ENCODE results near the gene MTCL3.

The MTCL3 gene

DNA sequence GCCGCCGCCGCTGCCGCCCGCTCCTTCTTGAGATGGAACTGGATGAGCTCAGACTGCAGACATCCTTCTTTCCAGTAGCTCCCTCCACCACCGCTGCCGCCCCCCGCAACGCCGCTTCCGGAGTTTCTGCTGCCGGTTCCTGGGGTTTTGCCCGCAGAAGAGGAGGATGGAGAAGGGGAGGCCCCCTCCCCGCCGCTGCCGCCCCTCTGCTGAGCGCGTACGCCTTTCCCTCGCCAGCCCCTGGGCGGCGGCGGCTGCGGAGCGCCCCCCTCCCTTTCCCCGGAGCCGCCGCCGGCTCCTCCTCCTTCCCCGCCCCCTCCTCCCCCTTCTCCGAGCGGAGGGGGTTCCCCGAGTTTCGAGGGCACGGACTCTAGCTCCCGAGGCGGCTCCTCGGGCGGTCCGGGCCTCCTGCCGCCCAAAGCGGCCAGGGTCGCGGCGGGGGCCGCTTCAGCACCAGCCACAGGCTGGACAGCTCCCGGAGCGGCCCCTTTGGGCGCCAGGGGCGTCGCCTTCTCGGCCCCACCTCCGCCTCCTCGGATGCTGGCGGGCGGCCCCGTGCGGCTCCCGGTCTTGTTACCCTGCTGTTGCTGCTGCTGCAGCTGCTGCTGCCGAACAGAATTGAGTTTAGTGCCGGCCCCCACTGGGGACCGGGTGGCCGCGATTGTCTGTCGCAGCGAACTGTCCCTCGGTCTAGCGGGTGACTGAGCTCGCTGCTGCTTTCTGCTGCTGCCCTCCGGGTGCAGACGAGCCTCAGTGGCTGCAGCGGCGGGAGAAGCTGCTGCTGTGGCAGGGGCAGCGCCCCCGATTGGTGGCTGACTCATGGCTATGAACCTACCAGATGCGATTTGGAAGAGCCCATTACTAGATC lies 3.1 kb downstream of the MTCL3 start:
- DNase-seq = peak; percentile 55 to 75 (median 64)
- H3K27me3 ChIP-seq = peaks cover 0 to 80% (median 60%) of the 10 kb centered on the region in 9 donors
- 0 to 4% (median 1%) methylated on average over 23 to 76 of the region's 76 CpGs for WGBS, 4 donors
- no peaks in the 10 kb centered on the region for H3K9me3 ChIP-seq
- peaks cover 0 to 37% (median 15%) of the 10 kb centered on the region in 12 donors for H3K4me1 ChIP-seq
- TF ChIP-seq, protein P1, sequence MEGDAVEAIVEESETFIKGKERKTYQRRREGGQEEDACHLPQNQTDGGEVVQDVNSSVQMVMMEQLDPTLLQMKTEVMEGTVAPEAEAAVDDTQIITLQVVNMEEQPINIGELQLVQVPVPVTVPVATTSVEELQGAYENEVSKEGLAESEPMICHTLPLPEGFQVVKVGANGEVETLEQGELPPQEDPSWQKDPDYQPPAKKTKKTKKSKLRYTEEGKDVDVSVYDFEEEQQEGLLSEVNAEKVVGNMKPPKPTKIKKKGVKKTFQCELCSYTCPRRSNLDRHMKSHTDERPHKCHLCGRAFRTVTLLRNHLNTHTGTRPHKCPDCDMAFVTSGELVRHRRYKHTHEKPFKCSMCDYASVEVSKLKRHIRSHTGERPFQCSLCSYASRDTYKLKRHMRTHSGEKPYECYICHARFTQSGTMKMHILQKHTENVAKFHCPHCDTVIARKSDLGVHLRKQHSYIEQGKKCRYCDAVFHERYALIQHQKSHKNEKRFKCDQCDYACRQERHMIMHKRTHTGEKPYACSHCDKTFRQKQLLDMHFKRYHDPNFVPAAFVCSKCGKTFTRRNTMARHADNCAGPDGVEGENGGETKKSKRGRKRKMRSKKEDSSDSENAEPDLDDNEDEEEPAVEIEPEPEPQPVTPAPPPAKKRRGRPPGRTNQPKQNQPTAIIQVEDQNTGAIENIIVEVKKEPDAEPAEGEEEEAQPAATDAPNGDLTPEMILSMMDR (IDR thresholded peaks at IDR 0.05) = no peak
- no peak for TF ChIP-seq POLR2A (IDR thresholded peaks at IDR 0.05)
- H3K4me3 ChIP-seq = peak overlapping the region; percentile 44 to 70 (median 60)
- H3K27ac ChIP-seq = peak overlapping the region in 2 of 12 donors; percentile 23 to 56
- peak; percentile 64 to 94 (median 85) for ATAC-seq
- intact Hi-C loops (cut with DNase I) = no loop called here
- peaks cover 0 to 5% (median 0%) of the 10 kb centered on the region in 9 donors for H3K36me3 ChIP-seq

DNA sequence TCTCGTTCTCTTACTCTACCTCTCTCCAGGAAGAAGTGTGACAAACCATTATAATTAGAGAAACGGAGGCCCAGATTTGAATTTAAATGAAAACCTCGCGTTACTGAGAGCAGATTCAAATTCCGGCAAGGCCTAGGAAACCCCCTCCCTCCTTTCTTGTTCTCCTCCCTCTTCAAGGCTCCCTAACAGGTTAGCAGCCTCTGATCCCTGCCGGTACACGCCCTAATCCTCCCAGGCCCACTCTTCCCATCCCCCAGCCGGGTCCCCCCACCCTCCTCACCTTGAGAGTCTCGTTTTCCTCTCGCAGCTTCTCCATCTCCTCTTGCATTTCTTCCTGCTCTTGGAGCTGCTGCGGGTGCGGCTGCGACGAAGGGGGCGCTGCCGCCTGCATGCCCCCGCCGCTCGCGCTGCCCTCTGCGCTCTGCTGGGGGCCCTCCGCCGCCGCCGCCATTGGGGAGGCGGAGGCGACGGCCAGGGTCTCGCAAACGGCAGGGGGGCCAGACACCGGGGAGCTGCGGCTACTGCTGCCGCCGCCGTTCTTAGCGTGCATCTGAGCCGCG lies 3.8 kb downstream of the MTCL3 start:
- Histone ChIP-seq H3K27ac (peak overlapping the region in 2 of 12 donors; percentile 23 to 56), H3K27me3 (peaks cover 0 to 75% (median 54%) of the 10 kb centered on the region in 9 donors), H3K4me1 (peaks cover 0 to 37% (median 15%) of the 10 kb centered on the region in 12 donors), H3K36me3 (peaks cover 0 to 5% (median 0%) of the 10 kb centered on the region in 9 donors), H3K4me3 (peak overlapping the region; percentile 44 to 70 (median 60)), H3K9me3 (no peaks in the 10 kb centered on the region)
- DNase-seq (no peak), ATAC-seq (no peak)
- TF ChIP-seq POLR2A (IDR thresholded peaks at IDR 0.05) = no peak
- TF ChIP-seq, protein P1 (IDR thresholded peaks at IDR 0.05) = no peak
- WGBS, 4 donors = 1% methylated on average over 28 to 38 of the region's 38 CpGs
- intact Hi-C loops (cut with DNase I) = no loop called here

DNA sequence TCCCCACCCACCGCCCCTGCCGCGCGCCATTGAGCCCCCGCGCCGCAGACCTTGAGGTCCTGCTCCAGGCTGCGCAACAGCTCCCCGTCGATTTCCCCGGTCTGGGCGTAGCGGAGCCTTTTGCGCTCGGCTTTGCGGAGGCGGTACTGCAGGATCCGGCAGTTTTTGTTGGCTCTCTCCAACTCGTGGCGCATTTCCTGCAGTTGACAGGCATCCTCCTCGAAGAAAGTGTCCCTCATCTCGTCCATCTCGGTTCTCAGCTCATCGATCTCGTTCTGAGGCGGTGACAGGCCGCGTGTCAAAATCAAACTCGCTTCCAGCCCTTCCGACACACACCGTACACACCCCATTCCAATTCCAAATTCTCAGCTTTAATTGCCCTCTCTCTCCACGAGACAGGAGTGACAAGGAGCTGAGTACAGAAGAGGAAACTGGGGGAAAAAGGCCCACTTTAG lies 4.3 kb downstream of the MTCL3 start:
- no peak for TF ChIP-seq POLR2A (IDR thresholded peaks at IDR 0.05)
- TF ChIP-seq, protein P1 (IDR thresholded peaks at IDR 0.05) = no peak
- ATAC-seq (peak in 2 of 4 donors; percentile 35 to 38), DNase-seq (peak in 4 of 5 donors; percentile 30 to 44 (median 32))
- H3K27me3 ChIP-seq = peaks cover 0 to 70% (median 49%) of the 10 kb centered on the region in 9 donors
- H3K27ac ChIP-seq = peak overlapping the region in 1 of 12 donors; percentile 13
- H3K4me3 ChIP-seq = peak overlapping the region; percentile 44 to 70 (median 60)
- 2 to 3% (median 2%) methylated on average over 31 to 32 of the region's 32 CpGs for WGBS, 4 donors
- no peaks in the 10 kb centered on the region for H3K9me3 ChIP-seq
- peaks cover 0 to 37% (median 15%) of the 10 kb centered on the region in 12 donors for H3K4me1 ChIP-seq
- H3K36me3 ChIP-seq = peaks cover 0 to 5% (median 0%) of the 10 kb centered on the region in 9 donors
- intact Hi-C loops (cut with DNase I) = no loop called here

All from heart left ventricle (tissue), 16 donors.